ENCODE data around the gene BAZ2B. TPM values are rescaled to one million over a fixed set of nuclear protein-coding genes. Genes with fewer than 3 reads are reported as not detected.

The BAZ2B gene
- total RNA-seq, 1 donor from 2014 or later, result 45.0 TPM

- H3K4me3 ChIP-seq (ENCODE audit: low read depth, low read length), result no peak overlapping the region
- TF ChIP-seq CTCF (IDR thresholded peaks at IDR 0.05; ENCODE audit: insufficient read depth, low read length, poor library complexity, severe bottlenecking), result no peak
- no peak for DNase-seq (ENCODE audit: low read depth)
- H3K36me3 ChIP-seq (ENCODE audit: control insufficient read depth, insufficient read depth, low read length), result no peaks in the 10 kb centered on the region
- no peaks in the 10 kb centered on the region for H3K27me3 ChIP-seq (ENCODE audit: control insufficient read depth, insufficient read depth, low read length)
Observed at GRCh38 chr2:159558479-159558878, 57.9 kb downstream of the BAZ2B start.

DNA sequence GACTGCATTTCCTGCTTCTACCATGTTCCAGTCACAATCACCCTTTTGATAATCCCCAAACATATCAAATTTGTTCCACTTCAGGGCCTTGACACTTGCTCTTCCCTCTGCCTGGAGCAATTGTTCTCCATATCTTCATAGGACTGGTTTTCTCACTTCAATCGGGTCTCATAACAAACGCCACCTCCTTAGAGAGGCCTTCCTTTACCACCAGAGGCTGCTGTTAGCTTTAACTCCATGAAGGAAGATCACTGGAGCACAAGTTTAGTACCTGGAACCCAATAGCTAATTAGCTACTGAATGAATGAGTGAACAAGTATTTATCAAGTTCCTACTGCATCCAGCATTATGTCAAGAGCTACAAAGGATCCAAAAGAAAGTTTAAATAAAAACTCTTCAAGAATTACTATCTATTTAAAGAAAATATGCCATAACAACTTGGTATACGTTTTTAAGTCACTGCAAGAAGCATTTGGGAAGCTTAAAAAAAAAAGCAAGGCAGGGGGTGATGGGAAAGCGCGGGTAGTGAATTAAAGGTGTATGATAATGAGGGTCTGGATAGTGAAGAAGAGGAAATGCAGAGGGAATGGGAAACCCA is 58.8 kb downstream of the BAZ2B start:
- Histone ChIP-seq H3K36me3 (ENCODE audit: control insufficient read depth, insufficient read depth, low read length) (no peaks in the 10 kb centered on the region), H3K27me3 (ENCODE audit: control insufficient read depth, insufficient read depth, low read length) (no peaks in the 10 kb centered on the region), H3K4me3 (ENCODE audit: low read depth, low read length) (no peak overlapping the region)
- no peak for TF ChIP-seq CTCF (IDR thresholded peaks at IDR 0.05; ENCODE audit: insufficient read depth, low read length, poor library complexity, severe bottlenecking)
- no peak for DNase-seq (ENCODE audit: low read depth)

DNA sequence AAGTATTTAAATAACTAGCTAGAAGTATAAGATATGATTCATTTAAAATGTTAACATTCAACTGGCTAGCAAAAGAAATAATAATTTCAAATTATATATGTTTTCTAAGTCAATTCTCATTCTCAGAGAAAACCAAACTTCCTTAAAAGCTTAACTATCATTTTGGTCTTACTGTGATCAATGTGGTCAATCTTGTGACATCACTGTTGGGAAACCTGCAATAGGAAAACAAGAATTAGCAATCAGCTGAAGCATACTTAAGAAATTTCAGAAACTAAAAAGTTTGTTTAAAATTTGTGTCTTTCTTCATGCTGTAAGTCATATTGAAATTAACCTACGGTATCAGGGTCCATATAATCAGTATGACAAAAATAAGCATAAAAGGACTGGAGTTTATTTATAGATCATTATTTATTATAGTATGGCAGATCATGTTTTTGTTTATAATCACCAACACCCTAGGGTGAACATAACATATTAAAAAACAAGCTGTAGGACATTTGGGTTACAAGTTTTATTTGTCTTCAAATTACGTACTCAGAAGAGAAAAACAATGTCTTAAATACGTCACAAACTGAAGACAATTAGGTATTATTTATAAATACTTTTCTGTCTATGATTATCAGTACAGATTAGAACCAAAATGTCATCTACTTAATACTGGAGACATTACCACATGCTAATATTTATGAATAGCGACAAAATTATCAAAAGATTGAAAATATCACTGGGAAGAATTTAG is 60.5 kb downstream of the BAZ2B start:
- no peak for DNase-seq (ENCODE audit: low read depth)
- H3K36me3 ChIP-seq (ENCODE audit: control insufficient read depth, insufficient read depth, low read length), result no peaks in the 10 kb centered on the region
- TF ChIP-seq CTCF (IDR thresholded peaks at IDR 0.05; ENCODE audit: insufficient read depth, low read length, poor library complexity, severe bottlenecking), result no peak
- H3K27me3 ChIP-seq (ENCODE audit: control insufficient read depth, insufficient read depth, low read length), result no peaks in the 10 kb centered on the region
- H3K4me3 ChIP-seq (ENCODE audit: low read depth, low read length), result no peak overlapping the region

GRCh38 chr2:159553727-159554126 is 62.6 kb downstream of the BAZ2B start:
- H3K27me3 ChIP-seq (ENCODE audit: control insufficient read depth, insufficient read depth, low read length), result no peaks in the 10 kb centered on the region
- TF ChIP-seq CTCF (IDR thresholded peaks at IDR 0.05; ENCODE audit: insufficient read depth, low read length, poor library complexity, severe bottlenecking), result no peak
- no peak for DNase-seq (ENCODE audit: low read depth)
- H3K4me3 ChIP-seq (ENCODE audit: low read depth, low read length), result no peak overlapping the region
- no peaks in the 10 kb centered on the region for H3K36me3 ChIP-seq (ENCODE audit: control insufficient read depth, insufficient read depth, low read length)

DNA sequence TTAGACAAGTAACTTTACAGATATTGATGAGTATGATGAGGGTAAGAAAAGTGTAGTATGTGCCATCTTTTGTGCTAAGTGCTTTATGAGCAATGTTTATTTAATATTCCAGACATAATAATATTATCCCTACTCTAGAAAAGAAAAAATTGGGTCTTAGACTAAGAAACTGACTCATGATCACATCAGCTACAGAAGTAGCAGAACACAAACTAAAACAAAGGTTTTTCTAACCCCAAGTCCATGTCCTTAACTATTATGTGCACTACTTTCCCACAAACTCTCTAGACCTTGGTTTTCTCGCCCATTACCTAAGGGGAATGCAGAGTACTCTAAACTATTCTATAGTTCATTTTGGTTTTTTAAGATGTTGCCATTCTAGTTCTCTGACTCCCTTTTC is 64.5 kb downstream of the BAZ2B start:
- Histone ChIP-seq H3K36me3 (ENCODE audit: control insufficient read depth, insufficient read depth, low read length) (no peaks in the 10 kb centered on the region), H3K4me3 (ENCODE audit: low read depth, low read length) (no peak overlapping the region)
- no peak for DNase-seq (ENCODE audit: low read depth)

More for the DNA sequence above, 64.5 kb downstream of the BAZ2B start:
- TF ChIP-seq CTCF (IDR thresholded peaks at IDR 0.05; ENCODE audit: insufficient read depth, low read length, poor library complexity, severe bottlenecking), result no peak
- H3K27me3 ChIP-seq (ENCODE audit: control insufficient read depth, insufficient read depth, low read length), result no peaks in the 10 kb centered on the region

Measured in kidney epithelial cell (primary cell).